ENCODE measurements around the gene NRBF2.

DNA sequence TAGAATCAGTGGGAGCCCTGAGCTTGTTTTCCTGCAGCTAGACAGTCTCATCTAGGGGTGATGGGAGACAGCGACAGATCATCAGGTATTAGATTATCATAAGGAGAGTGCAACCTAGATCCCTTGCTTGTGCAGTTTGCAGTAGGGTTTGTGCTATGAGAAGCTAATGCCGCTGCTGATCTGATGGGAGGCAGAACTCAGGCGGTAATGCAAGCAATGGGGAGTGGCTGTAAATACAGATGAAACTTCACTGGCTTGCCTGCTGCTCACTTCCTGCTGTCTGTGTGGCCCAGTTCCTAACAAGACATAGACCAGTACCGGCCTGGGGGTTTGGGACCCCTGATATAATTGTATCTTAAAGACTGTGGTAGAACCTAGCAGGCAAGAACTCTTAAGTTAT is 17.6 kb downstream of the NRBF2 start:
- TF ChIP-seq POLR2A (IDR thresholded peaks at IDR 0.05): no peak
- TF ChIP-seq CTCF (IDR thresholded peaks at IDR 0.05): no peak
